Caco-2 (cell line): ENCODE results near the gene CNTRL. TPM values are rescaled to one million over a fixed set of nuclear protein-coding genes. Genes with fewer than 3 reads are reported as not detected.
"Not testable (repeated sequence)": the region's sequence is repeated elsewhere in the genome, so short reads cannot be mapped to it uniquely, and the experiment has no call there.

Experiments
- BruUV-seq: library from RNA; stranded (reverse); fragments of 400-500 nt; replicated peaks from 2 replicates; lab custom pipeline; 2021; lab: Mats Ljungman, UMichigan
- CTCF ChIA-PET: fragments of 300-600 bp; sonication (Branson Sonifier 250); formaldehyde crosslinking; loops from one replicate; lab custom pipeline; 2022; ENCODE audit warnings: antibody characterized with exemption; lab: Charles Lee
- POLR2A ChIA-PET: fragments of 300-600 bp; sonication (Branson Sonifier 250); formaldehyde crosslinking; loops from one replicate; lab custom pipeline; 2022; ENCODE audit warnings: antibody characterized with exemption; lab: Charles Lee
- DNase-seq, 2 experiments: peaks; one replicate each; pipeline versions ENCODE4 v3.0.0 to v3.0.0-alpha.2; 2020 to 2022
- H3K27me3 ChIP-seq: replicated peaks from 2 replicates; pipeline ENCODE4 v1.6.0; 2011; ENCODE audit warnings: low read length; ENCODE audit not compliant: control insufficient read depth, insufficient read depth
- H3K36me3 ChIP-seq: 2 replicates; pipeline ENCODE4 v1.5.1; 2011; ENCODE audit warnings: low read length; ENCODE audit not compliant: control insufficient read depth, insufficient read depth
- H3K4me1 ChIP-seq: fragments of 250-450 bp; sonication (Bioruptor Pico); 2 replicates; pipeline ENCODE4 v1.5.1; 2020; ENCODE audit warnings: mild to moderate bottlenecking
- H3K4me3 ChIP-seq: 2 replicates; pipeline ENCODE4 v1.5.1; 2011; ENCODE audit warnings: low read depth, mild to moderate bottlenecking, control low read depth, low read length
- H3K9me3 ChIP-seq: fragments of 250-450 bp; sonication (Bioruptor Pico); 2 replicates; pipeline ENCODE4 v1.5.1; 2020; ENCODE audit warnings: mild to moderate bottlenecking, moderate library complexity
- H3K27ac Mint-ChIP-seq: one replicate; pipeline ENCODE4 v1.8.0; 2022; ENCODE audit warnings: mixed read lengths; ENCODE audit not compliant: unreplicated experiment
- H3K27me3 Mint-ChIP-seq: one replicate; pipeline ENCODE4 v1.8.0; 2022; ENCODE audit warnings: mixed read lengths; ENCODE audit not compliant: insufficient read depth, unreplicated experiment
- H3K36me3 Mint-ChIP-seq: one replicate; pipeline ENCODE4 v1.8.0; 2022; ENCODE audit warnings: mild to moderate bottlenecking, mixed read lengths; ENCODE audit not compliant: insufficient read depth, unreplicated experiment
- H3K4me1 Mint-ChIP-seq: one replicate; pipeline ENCODE4 v1.8.0; 2022; ENCODE audit warnings: low read depth, mixed read lengths; ENCODE audit not compliant: unreplicated experiment
- H3K4me3 Mint-ChIP-seq: one replicate; pipeline ENCODE4 v1.8.0; 2022; ENCODE audit warnings: mild to moderate bottlenecking, moderate library complexity, mixed read lengths; ENCODE audit not compliant: unreplicated experiment
- H3K9me3 Mint-ChIP-seq: one replicate; pipeline ENCODE4 v1.8.0; 2022; ENCODE audit warnings: mixed read lengths; ENCODE audit not compliant: unreplicated experiment
- CTCF ChIP-seq, 2 experiments: fragments of 200-600 bp in 1 of 2; IDR thresholded peaks; 1 replicate in 1 of 2; 2 replicates in 1 of 2; pipeline versions ENCODE4 v1.5.1 to v1.8.0; 2011 to 2022; ENCODE audit warnings: antibody characterized with exemption in 1 of 2, control low read depth in 1 of 2, inconsistent platforms in 1 of 2, low read depth in 1 of 2, low read length in 1 of 2, mild to moderate bottlenecking in 1 of 2, moderate library complexity in 1 of 2; ENCODE audit not compliant: insufficient read depth in 1 of 2, severe bottlenecking in 1 of 2, unreplicated experiment in 1 of 2
- intact Hi-C: fragments of 100-400 bp; cut with micrococcal nuclease; formaldehyde crosslinking; loops from one replicate; pipeline ENCODE4 v1.10.0; 2022; ENCODE audit not compliant: unreplicated experiment
- total RNA-seq: library from RNA; stranded (reverse); gene quantifications from 2 replicates; pipeline ENCODE4 v1.2.3, GENCODE V29; 2022

CNTRL gene
- total RNA-seq, 1 experiment from 2014 or later: 12.0 TPM

- DNase-seq: no peak
- CTCF ChIA-PET: no interaction called here
- H3K9me3 ChIP-seq: no peaks in the 10 kb centered on the region
- no peaks in the 10 kb centered on the region for H3K27me3 Mint-ChIP-seq
- no peak overlapping the region for H3K4me3 Mint-ChIP-seq
- intact Hi-C loops: no loop called here
- TF ChIP-seq CTCF (IDR thresholded peaks at IDR 0.05; ENCODE audit: insufficient read depth in 1 of 2, low read depth in 1 of 2, low read length in 1 of 2, severe bottlenecking in 1 of 2, unreplicated experiment in 1 of 2): no peak
- POLR2A ChIA-PET: no interaction called here
- no peak overlapping the region for H3K4me3 ChIP-seq
- no peaks in the 10 kb centered on the region for H3K4me1 ChIP-seq
- no peaks in the 10 kb centered on the region for H3K27me3 ChIP-seq
- no peaks in the 10 kb centered on the region for H3K36me3 Mint-ChIP-seq
- no peak overlapping the region for H3K27ac Mint-ChIP-seq
- peaks cover 11% of the 10 kb centered on the region for H3K9me3 Mint-ChIP-seq
- no TSS peak for BruUV-seq
- H3K36me3 ChIP-seq: no peaks in the 10 kb centered on the region
- no peaks in the 10 kb centered on the region for H3K4me1 Mint-ChIP-seq
Measured at GRCh38 chr9:121098567-121099198, 23.9 kb downstream of the CNTRL start.

- H3K27me3 ChIP-seq, H3K9me3 ChIP-seq, H3K36me3 ChIP-seq, intact Hi-C loops, H3K4me3 Mint-ChIP-seq, H3K36me3 Mint-ChIP-seq, POLR2A ChIA-PET, H3K4me1 ChIP-seq, H3K4me3 ChIP-seq, H3K4me1 Mint-ChIP-seq, H3K27me3 Mint-ChIP-seq, H3K27ac Mint-ChIP-seq, CTCF ChIA-PET, DNase-seq, BruUV-seq: not testable (repeated sequence)
- H3K9me3 Mint-ChIP-seq: peaks cover 11% of the 10 kb centered on the region
Measured at GRCh38 chr9:121104054-121104453, 29.3 kb downstream of the CNTRL start.

GRCh38 chr9:121105531-121105930 is 30.8 kb downstream of the CNTRL start:
- Mint-ChIP-seq H3K4me1 (no peaks in the 10 kb centered on the region), H3K27me3 (no peaks in the 10 kb centered on the region), H3K4me3 (no peak overlapping the region), H3K27ac (no peak overlapping the region), H3K36me3 (no peaks in the 10 kb centered on the region), H3K9me3 (peaks cover 11% of the 10 kb centered on the region)
- no peaks in the 10 kb centered on the region for H3K9me3 ChIP-seq
- H3K27me3 ChIP-seq: no peaks in the 10 kb centered on the region
- no peaks in the 10 kb centered on the region for H3K36me3 ChIP-seq
- no peaks in the 10 kb centered on the region for H3K4me1 ChIP-seq
- ChIA-PET CTCF (no interaction called here), POLR2A (no interaction called here)
- H3K4me3 ChIP-seq: no peak overlapping the region
- no peak for DNase-seq
- BruUV-seq: no TSS peak
- TF ChIP-seq CTCF (IDR thresholded peaks at IDR 0.05; ENCODE audit: insufficient read depth in 1 of 2, low read depth in 1 of 2, low read length in 1 of 2, severe bottlenecking in 1 of 2, unreplicated experiment in 1 of 2): no peak
- intact Hi-C loops: no loop called here
